Natural killer cell (primary cell): ENCODE results near the gene CCR5AS.

Experiments used
- ATAC-seq, 3 donors: fragments of 150-1000 bp in 2 of 3; fragments of 200-7000 bp in 1 of 3; cut with Tn5 transposase; 1 replicate in 1 of 3; 2 replicates in 2 of 3; pipeline ENCODE4 v1.10.0; 2021; ENCODE audit warnings: mild to moderate bottlenecking in 2 of 3, moderate library complexity in 2 of 3
- DNase-seq, 2 donors: peaks; one replicate each; pipeline versions ENCODE4 v3.0.0 to v3.0.0-alpha.2; 2013 to 2021; ENCODE audit warnings: mixed read lengths in 1 of 2
- H3K27ac ChIP-seq: one replicate; pipeline ENCODE4 v1.5.1; 2013; ENCODE audit warnings: mild to moderate bottlenecking, low read length
- H3K27me3 ChIP-seq: one replicate; pipeline ENCODE4 v1.6.1; 2013; ENCODE audit warnings: low read length; ENCODE audit not compliant: control insufficient read depth, insufficient read depth
- H3K36me3 ChIP-seq: one replicate; pipeline ENCODE4 v1.6.1; 2013; ENCODE audit warnings: low read length; ENCODE audit not compliant: control insufficient read depth, insufficient read depth
- H3K4me1 ChIP-seq: one replicate; pipeline ENCODE4 v1.6.1; 2013; ENCODE audit warnings: low read length; ENCODE audit not compliant: control insufficient read depth, insufficient read depth
- H3K4me3 ChIP-seq: one replicate; pipeline ENCODE4 v1.5.1; 2013; ENCODE audit warnings: low read length
- H3K9me3 ChIP-seq: one replicate; pipeline ENCODE4 v1.6.1; 2013; ENCODE audit warnings: low read length; ENCODE audit not compliant: control insufficient read depth, insufficient read depth
- H3K27ac Mint-ChIP-seq, 2 donors: one replicate each; pipeline ENCODE4 v1.8.0; 2022; ENCODE audit warnings: mild to moderate bottlenecking in 2 of 2, mixed read lengths in 2 of 2, moderate library complexity in 1 of 2
- H3K27me3 Mint-ChIP-seq, 2 donors: one replicate each; pipeline ENCODE4 v1.8.0; 2022; ENCODE audit warnings: low read depth in 2 of 2, mixed read lengths in 2 of 2
- H3K36me3 Mint-ChIP-seq: one replicate; pipeline ENCODE4 v1.8.0; 2022; ENCODE audit warnings: mixed read lengths
- H3K4me1 Mint-ChIP-seq, 2 donors: one replicate each; pipeline ENCODE4 v1.8.0; 2022; ENCODE audit warnings: mixed read lengths in 2 of 2
- H3K4me3 Mint-ChIP-seq: one replicate; pipeline ENCODE4 v1.8.0; 2022; ENCODE audit warnings: mild to moderate bottlenecking, moderate library complexity, mixed read lengths
- H3K9me3 Mint-ChIP-seq, 2 donors: one replicate each; pipeline ENCODE4 v1.8.0; 2022; ENCODE audit warnings: mixed read lengths in 2 of 2
- CTCF ChIP-seq: fragments of 200-600 bp; IDR thresholded peaks from one replicate; pipeline ENCODE4 v1.8.0; 2022; ENCODE audit warnings: antibody characterized with exemption
- WGBS: methylation state at CpG from one replicate; pipeline ENCODE4 v1.1.7; 2013; ENCODE audit warnings: missing lambda C conversion rate; ENCODE audit not compliant: insufficient coverage; 5-methylcytosine and 5-hydroxymethylcytosine counted together
- intact Hi-C: fragments of 100-400 bp; cut with micrococcal nuclease; formaldehyde crosslinking; loops from one replicate; pipeline ENCODE4 v1.14.2; 2022

CCR5AS gene

GRCh38 chr3:46406788-46407611 lies at the start of gene CCR5AS, which contains the start of gene CCRL2:
Gene CCR5AS, minus strand, starts transcription at chr3:46407066.
Gene CCRL2, plus strand, starts transcription at chr3:46407259. Its CDS starts 821 bp downstream, at chr3:46408080.
- intact Hi-C loops: no loop called here
- TF ChIP-seq CTCF: no peak
- Mint-ChIP-seq H3K4me1 (peaks cover 9 to 30% of the 10 kb centered on the region in 2 donors), H3K4me3 (peak within 1 kb of the TSS; percentile 83), H3K9me3 (no peaks in the 10 kb centered on the region), H3K36me3 (no peaks in the 10 kb centered on the region), H3K27ac (peak within 1 kb of the TSS; percentile 87 to 92), H3K27me3 (no peaks in the 10 kb centered on the region)
- Histone ChIP-seq H3K4me1 (peaks cover 34% of the 10 kb centered on the region), H3K4me3 (peak within 1 kb of the TSS; percentile 40), H3K27me3 (no peaks in the 10 kb centered on the region), H3K27ac (peak within 1 kb of the TSS; percentile 54), H3K36me3 (no peaks in the 10 kb centered on the region), H3K9me3 (no peaks in the 10 kb centered on the region)
- ATAC-seq (peak; percentile 82 to 84 (median 83)), DNase-seq (peak; percentile 36 to 74)
- WGBS: 26% methylated on average over 20 of the region's 20 CpGs

GRCh38 chr3:46456118-46456517 lies 49.3 kb upstream of the CCR5AS start:
- ATAC-seq: no peak
- Mint-ChIP-seq H3K27ac (no peak overlapping the region), H3K9me3 (no peaks in the 10 kb centered on the region), H3K4me1 (no peaks in the 10 kb centered on the region), H3K27me3 (peaks cover 32 to 35% of the 10 kb centered on the region in 2 donors), H3K4me3 (no peak overlapping the region), H3K36me3 (no peaks in the 10 kb centered on the region)
- Histone ChIP-seq H3K9me3 (no peaks in the 10 kb centered on the region), H3K4me3 (no peak overlapping the region), H3K27me3 (peaks cover 4% of the 10 kb centered on the region), H3K27ac (no peak overlapping the region), H3K36me3 (no peaks in the 10 kb centered on the region), H3K4me1 (no peaks in the 10 kb centered on the region)
- intact Hi-C loops: no loop called here
- WGBS: 95% methylated on average over 14 of the region's 14 CpGs
- no peak for TF ChIP-seq CTCF
- DNase-seq: no peak

- 84% methylated on average over 21 of the region's 21 CpGs for WGBS
- Histone ChIP-seq H3K4me1 (no peaks in the 10 kb centered on the region), H3K36me3 (no peaks in the 10 kb centered on the region), H3K4me3 (no peak overlapping the region), H3K9me3 (no peaks in the 10 kb centered on the region), H3K27me3 (peaks cover 4% of the 10 kb centered on the region), H3K27ac (no peak overlapping the region)
- intact Hi-C loops: no loop called here
- DNase-seq: no peak
- Mint-ChIP-seq H3K9me3 (no peaks in the 10 kb centered on the region), H3K36me3 (no peaks in the 10 kb centered on the region), H3K27ac (no peak overlapping the region), H3K4me3 (no peak overlapping the region), H3K27me3 (peaks cover 27 to 35% of the 10 kb centered on the region in 2 donors), H3K4me1 (no peaks in the 10 kb centered on the region)
- ATAC-seq: no peak
- TF ChIP-seq CTCF: no peak
These were observed 48.6 kb upstream of the CCR5AS start for GRCh38 chr3:46455231-46456115.
